ENCODE results near the gene NLE1. TPM values are rescaled to one million over a fixed set of nuclear protein-coding genes. Genes with fewer than 3 reads are reported as not detected.
A peak's percentile ranks its signal among the peaks of the same experiment; 100 is the strongest.
"Not testable (repeated sequence)": the region's sequence is repeated elsewhere in the genome, so short reads cannot be mapped to it uniquely, and the experiment has no call there.

Gene NLE1
- total and polyA plus RNA-seq, 12 donors: 5.0 to 18.7 (median 11.8) TPM

- Histone ChIP-seq H3K27me3 (no peaks in the 10 kb centered on the region), H3K4me3 (no peak overlapping the region), H3K9me3 (replicated peaks in 1 of 3) (no peaks in the 10 kb centered on the region), H3K4me1 (replicated peaks in 1 of 2) (no peaks in the 10 kb centered on the region), H3K36me3 (replicated peaks in 1 of 2) (peaks cover 0 to 21% of the 10 kb centered on the region in 2 donors), H3K27ac (no peak overlapping the region)
- WGBS, 4 donors: 85 to 92% (median 90%) methylated on average over 3 of the region's 3 CpGs
- no peak for TF ChIP-seq CTCF (IDR thresholded peaks at IDR 0.05)
- no peak for TF ChIP-seq POLR2A (IDR thresholded peaks at IDR 0.05)
- DNase-seq: no peak
- intact Hi-C loops (cut with DNase I): no loop called here
Observed at GRCh38 chr17:35099908-35100307, 42.2 kb downstream of the NLE1 start.

- no peaks in the 10 kb centered on the region for H3K9me3 ChIP-seq (replicated peaks in 1 of 3)
- TF ChIP-seq POLR2A (IDR thresholded peaks at IDR 0.05): no peak
- no peak for TF ChIP-seq CTCF (IDR thresholded peaks at IDR 0.05)
- H3K27ac ChIP-seq: no peak overlapping the region
- intact Hi-C loops (cut with DNase I): no loop called here
- DNase-seq: no peak
- no peak overlapping the region for H3K4me3 ChIP-seq
- WGBS, 4 donors: 86 to 94% (median 90%) methylated on average over 2 of the region's 2 CpGs
- H3K36me3 ChIP-seq (replicated peaks in 1 of 2): peaks cover 0 to 18% of the 10 kb centered on the region in 2 donors
- H3K27me3 ChIP-seq: no peaks in the 10 kb centered on the region
- H3K4me1 ChIP-seq (replicated peaks in 1 of 2): no peaks in the 10 kb centered on the region
Observed at GRCh38 chr17:35097776-35098175, 44.3 kb downstream of the NLE1 start.

- no peak for DNase-seq
- Histone ChIP-seq H3K36me3 (replicated peaks in 1 of 2) (peaks cover 0 to 6% of the 10 kb centered on the region in 2 donors), H3K27me3 (no peaks in the 10 kb centered on the region), H3K4me1 (replicated peaks in 1 of 2) (no peaks in the 10 kb centered on the region), H3K27ac (no peak overlapping the region), H3K4me3 (no peak overlapping the region), H3K9me3 (replicated peaks in 1 of 3) (no peaks in the 10 kb centered on the region)
- 92 to 100% (median 97%) methylated on average over 1 of the region's 1 CpG for WGBS, 4 donors
- intact Hi-C loops (cut with DNase I): no loop called here
- TF ChIP-seq CTCF (IDR thresholded peaks at IDR 0.05) (no peak), POLR2A (IDR thresholded peaks at IDR 0.05) (no peak)
Observed at GRCh38 chr17:35095741-35096140, 46.4 kb downstream of the NLE1 start.

- Histone ChIP-seq H3K27ac (no peak overlapping the region), H3K27me3 (no peaks in the 10 kb centered on the region), H3K36me3 (replicated peaks in 1 of 2) (no peaks in the 10 kb centered on the region), H3K9me3 (replicated peaks in 1 of 3) (no peaks in the 10 kb centered on the region), H3K4me1 (replicated peaks in 1 of 2) (no peaks in the 10 kb centered on the region), H3K4me3 (no peak overlapping the region)
- TF ChIP-seq CTCF (IDR thresholded peaks at IDR 0.05) (no peak), POLR2A (IDR thresholded peaks at IDR 0.05) (no peak)
- WGBS, 4 donors: 60 to 85% (median 69%) methylated on average over 2 of the region's 2 CpGs
- DNase-seq: peak in 2 of 7 donors; percentile 8 to 29
- intact Hi-C loops (cut with DNase I): no loop called here
Observed at GRCh38 chr17:35094902-35095301, 47.2 kb downstream of the NLE1 start.

GRCh38 chr17:35090707-35091106, 51.4 kb downstream of the NLE1 start:
- H3K36me3 ChIP-seq (replicated peaks in 1 of 2); H3K27me3 ChIP-seq; H3K9me3 ChIP-seq (replicated peaks in 1 of 3); H3K27ac ChIP-seq; DNase-seq; H3K4me3 ChIP-seq; intact Hi-C loops (cut with DNase I): not testable (repeated sequence)
- 90 to 91% (median 91%) methylated on average over 11 of the region's 11 CpGs for WGBS, 4 donors
- H3K4me1 ChIP-seq (replicated peaks in 1 of 2): peaks cover 8 to 15% of the 10 kb centered on the region in 2 donors

All from adrenal gland (tissue), 12 donors.